Subcutaneous abdominal adipose tissue (tissue), 5 donors: ENCODE results near the gene SEC14L2.

ENCODE experiments used
- H3K27ac ChIP-seq: one replicate; pipeline ENCODE4 v1.7.0; 2013; ENCODE audit warnings: low read depth, mild to moderate bottlenecking, inconsistent platforms, low read length, moderate library complexity
- H3K27me3 ChIP-seq, 5 donors: one replicate each; pipeline ENCODE4 v1.7.0; 2013; ENCODE audit warnings: low read length in 5 of 5, inconsistent platforms in 1 of 5; ENCODE audit not compliant: control insufficient read depth in 5 of 5, insufficient read depth in 4 of 5
- H3K36me3 ChIP-seq, 5 donors: one replicate each; pipeline ENCODE4 v1.7.0; 2013; ENCODE audit warnings: low read length in 5 of 5; ENCODE audit not compliant: control insufficient read depth in 5 of 5, insufficient read depth in 5 of 5
- H3K4me1 ChIP-seq, 5 donors: one replicate each; pipeline ENCODE4 v1.7.0; 2013; ENCODE audit warnings: low read length in 5 of 5, mild to moderate bottlenecking in 3 of 5, moderate library complexity in 1 of 5; ENCODE audit not compliant: control insufficient read depth in 5 of 5, insufficient read depth in 5 of 5
- H3K4me3 ChIP-seq, 5 donors: one replicate each; pipeline ENCODE4 v1.7.0; 2013; ENCODE audit warnings: low read length in 5 of 5, low read depth in 1 of 5
- H3K9ac ChIP-seq, 5 donors: one replicate each; pipeline ENCODE4 v1.7.0; 2013; ENCODE audit warnings: low read length in 5 of 5, mild to moderate bottlenecking in 4 of 5, moderate library complexity in 3 of 5
- H3K9me3 ChIP-seq, 5 donors: one replicate each; pipeline ENCODE4 v1.7.0; 2013; ENCODE audit warnings: low read length in 5 of 5; ENCODE audit not compliant: control insufficient read depth in 5 of 5
- donor health status: healthy.
- donor health status: healthy.
- donor health status: healthy.
- donor health status: healthy.
- donor health status: healthy.

The SEC14L2 gene

DNA sequence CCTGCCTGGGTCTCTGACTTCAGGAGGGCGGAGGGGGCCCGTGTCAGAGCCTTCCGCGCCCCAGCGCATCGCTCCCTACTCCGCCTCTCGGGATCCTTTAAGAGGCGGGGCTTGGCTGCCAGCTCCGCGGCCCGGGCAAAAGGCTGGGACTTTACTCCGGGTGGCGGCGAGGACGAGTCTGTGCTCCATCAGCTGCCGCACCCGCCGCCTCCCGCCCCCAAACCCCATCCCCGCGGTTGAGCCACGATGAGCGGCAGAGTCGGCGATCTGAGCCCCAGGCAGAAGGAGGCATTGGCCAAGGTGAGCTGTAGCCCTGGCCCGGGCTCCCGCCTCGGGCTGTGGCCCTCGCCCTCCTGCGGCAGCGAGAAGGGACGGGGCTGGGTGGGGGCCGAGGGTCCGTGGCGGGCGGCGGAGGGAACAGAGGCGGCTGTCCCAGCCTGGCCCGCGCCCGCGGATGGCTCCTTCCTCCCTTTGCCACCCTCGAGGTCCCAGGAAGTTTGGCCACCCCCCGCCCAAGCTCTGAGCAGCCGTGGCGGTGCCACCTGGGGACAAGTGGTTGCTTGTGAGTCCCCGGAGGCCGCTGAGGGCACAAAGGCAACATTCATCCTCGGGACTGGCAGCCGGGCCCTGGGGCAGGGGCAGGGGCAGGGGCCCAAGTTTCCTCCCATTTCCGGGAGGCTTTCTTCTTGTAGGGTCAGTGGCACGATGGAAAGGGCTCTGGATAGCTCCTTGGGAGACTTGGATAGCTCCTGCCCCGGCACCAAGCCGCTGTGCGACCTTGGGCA is at the start of gene SEC14L2:
SEC14L2 (plus strand) TSS at position 148 of the 785 bp plus-strand sequence; CDS start at position 247, 99 bp downstream.
- Histone ChIP-seq H3K4me1 (peaks cover 0 to 20% (median 16%) of the 10 kb centered on the region in 5 donors), H3K27ac (no peak within 1 kb of the TSS), H3K9me3 (no peaks in the 10 kb centered on the region), H3K4me3 (peak within 1 kb of the TSS; percentile 48 to 59 (median 54)), H3K9ac (peak within 1 kb of the TSS in 2 of 5 donors; percentile 23 to 35), H3K27me3 (peaks cover 17 to 48% (median 40%) of the 10 kb centered on the region in 5 donors), H3K36me3 (no peaks in the 10 kb centered on the region)

DNA sequence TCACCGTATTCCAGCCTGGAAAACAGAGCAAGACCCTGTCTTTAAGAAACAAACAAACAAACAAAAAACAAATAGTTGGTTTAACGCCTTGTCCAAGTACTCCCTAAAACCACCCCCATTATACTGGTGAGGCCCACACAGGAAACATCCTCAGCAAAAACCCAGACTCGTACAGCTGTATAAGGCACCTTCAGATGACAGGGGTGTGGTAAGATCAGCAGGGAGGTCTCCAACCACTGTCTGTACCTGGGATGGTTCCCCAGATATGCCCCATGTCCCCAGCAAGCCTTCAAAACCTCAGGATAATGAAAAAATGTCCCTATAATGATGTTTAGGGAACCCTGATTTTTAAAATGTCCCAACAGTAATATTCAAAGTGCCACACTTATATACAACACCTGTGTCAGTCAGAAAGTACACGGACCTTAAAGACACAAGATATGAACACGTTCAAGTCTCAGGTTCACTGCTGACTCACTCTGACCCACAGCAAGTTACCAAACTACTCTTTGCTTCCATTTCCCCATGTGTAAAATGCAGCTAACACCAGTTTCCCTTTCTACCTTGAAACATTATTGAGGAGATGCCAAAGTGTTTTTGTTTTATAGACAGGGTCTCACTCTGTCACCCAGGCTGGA is 49.4 kb upstream of the SEC14L2 start:
- no peak overlapping the region for H3K27ac ChIP-seq
- H3K36me3 ChIP-seq, result peaks cover 27 to 88% (median 75%) of the 10 kb centered on the region in 5 donors
- H3K27me3 ChIP-seq, result no peaks in the 10 kb centered on the region
- H3K4me1 ChIP-seq, result peaks cover 0 to 38% (median 11%) of the 10 kb centered on the region in 5 donors
- H3K4me3 ChIP-seq, result no peak overlapping the region
- no peaks in the 10 kb centered on the region for H3K9me3 ChIP-seq
- no peak overlapping the region for H3K9ac ChIP-seq

DNA sequence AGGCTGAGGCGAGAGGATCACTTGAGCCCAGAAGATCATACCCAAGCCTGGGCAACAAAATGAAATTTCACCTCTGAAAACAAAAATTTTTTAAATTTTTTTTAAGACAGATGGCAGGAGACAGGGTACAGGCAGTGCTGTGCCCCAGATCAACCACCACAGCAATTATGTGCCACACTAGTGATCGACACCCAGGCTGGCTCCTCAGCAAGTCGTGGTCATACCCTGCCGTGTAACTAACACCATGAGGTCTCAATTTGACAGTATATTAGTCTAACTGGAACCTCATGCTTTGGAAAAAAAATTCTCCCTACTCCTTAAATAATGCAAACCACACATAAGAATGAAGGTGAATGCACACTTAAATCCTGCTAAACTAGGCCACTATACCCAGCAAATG is 48.4 kb upstream of the SEC14L2 start:
- Histone ChIP-seq H3K4me3 (no peak overlapping the region), H3K4me1 (peaks cover 0 to 28% (median 9%) of the 10 kb centered on the region in 5 donors), H3K27ac (no peak overlapping the region), H3K9ac (no peak overlapping the region), H3K27me3 (no peaks in the 10 kb centered on the region), H3K9me3 (no peaks in the 10 kb centered on the region), H3K36me3 (peaks cover 20 to 85% (median 71%) of the 10 kb centered on the region in 5 donors)

DNA sequence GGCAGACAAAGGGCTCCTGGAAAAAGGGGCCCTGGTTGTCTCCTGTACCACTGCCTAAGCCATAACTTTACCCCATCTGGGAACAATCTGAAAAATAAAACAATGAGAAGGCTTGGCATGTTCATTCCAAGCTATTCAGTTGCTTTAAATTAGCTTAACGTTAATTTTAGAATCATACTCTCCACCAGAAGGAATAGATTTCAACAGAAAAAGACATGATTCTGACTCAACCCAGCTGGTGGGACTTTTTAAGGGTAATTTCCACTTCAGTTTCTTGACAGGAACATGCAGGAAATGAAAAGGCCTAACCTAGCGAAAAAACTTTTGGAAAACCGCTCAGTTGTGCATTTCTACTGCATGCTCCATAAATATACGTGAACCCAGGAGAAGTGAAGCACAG is 48.0 kb upstream of the SEC14L2 start:
- Histone ChIP-seq H3K4me1 (peaks cover 0 to 26% (median 10%) of the 10 kb centered on the region in 5 donors), H3K4me3 (no peak overlapping the region), H3K9me3 (no peaks in the 10 kb centered on the region), H3K27ac (no peak overlapping the region), H3K36me3 (peaks cover 16 to 81% (median 67%) of the 10 kb centered on the region in 5 donors), H3K9ac (no peak overlapping the region), H3K27me3 (no peaks in the 10 kb centered on the region)

DNA sequence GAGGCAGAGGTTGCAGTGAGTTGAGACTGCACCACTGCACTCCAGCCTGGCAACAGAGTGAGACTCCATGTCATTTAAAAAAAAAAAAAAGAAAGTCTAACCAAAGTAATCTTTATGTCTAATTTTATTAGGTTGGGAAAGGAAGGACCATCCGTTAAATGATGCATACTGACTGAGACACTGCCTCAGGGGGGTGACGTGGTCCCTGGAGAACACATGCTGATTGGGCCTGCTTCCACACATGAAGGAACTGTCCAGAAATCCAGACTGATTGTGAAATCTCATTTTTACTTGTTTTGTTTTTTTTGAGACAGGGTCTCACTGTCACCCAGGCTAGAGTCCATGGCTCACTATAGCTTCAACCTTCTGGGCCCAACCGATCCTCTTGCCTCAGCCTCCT is 45.6 kb upstream of the SEC14L2 start:
- no peaks in the 10 kb centered on the region for H3K27me3 ChIP-seq

DNA sequence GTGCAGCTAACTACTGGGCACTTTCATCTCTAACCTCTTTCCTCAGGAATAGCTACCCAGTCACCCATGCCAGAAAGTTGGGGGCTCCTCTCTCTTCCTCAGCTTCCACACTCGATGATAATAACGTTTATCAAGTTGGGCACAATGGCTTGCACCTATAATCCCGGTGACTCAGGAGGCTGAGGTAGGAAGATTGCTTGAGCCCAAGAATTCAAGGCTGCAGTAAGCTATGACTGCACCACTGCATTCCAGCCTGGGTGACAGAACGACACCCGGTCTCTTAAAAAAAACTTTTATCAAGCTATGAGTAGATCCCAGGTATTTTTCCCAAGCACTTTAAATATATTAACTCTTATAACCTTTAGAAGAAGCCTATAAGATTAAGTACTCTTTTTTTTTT is 42.2 kb upstream of the SEC14L2 start:
- H3K4me3 ChIP-seq, result no peak overlapping the region

More for the DNA sequence above, 45.6 kb upstream of the SEC14L2 start:
- Histone ChIP-seq H3K4me1 (peaks cover 7 to 48% (median 34%) of the 10 kb centered on the region in 5 donors), H3K4me3 (no peak overlapping the region), H3K9ac (no peak overlapping the region), H3K9me3 (no peaks in the 10 kb centered on the region), H3K36me3 (peaks cover 4 to 57% (median 43%) of the 10 kb centered on the region in 5 donors), H3K27ac (peak overlapping the region; percentile 46)

DNA sequence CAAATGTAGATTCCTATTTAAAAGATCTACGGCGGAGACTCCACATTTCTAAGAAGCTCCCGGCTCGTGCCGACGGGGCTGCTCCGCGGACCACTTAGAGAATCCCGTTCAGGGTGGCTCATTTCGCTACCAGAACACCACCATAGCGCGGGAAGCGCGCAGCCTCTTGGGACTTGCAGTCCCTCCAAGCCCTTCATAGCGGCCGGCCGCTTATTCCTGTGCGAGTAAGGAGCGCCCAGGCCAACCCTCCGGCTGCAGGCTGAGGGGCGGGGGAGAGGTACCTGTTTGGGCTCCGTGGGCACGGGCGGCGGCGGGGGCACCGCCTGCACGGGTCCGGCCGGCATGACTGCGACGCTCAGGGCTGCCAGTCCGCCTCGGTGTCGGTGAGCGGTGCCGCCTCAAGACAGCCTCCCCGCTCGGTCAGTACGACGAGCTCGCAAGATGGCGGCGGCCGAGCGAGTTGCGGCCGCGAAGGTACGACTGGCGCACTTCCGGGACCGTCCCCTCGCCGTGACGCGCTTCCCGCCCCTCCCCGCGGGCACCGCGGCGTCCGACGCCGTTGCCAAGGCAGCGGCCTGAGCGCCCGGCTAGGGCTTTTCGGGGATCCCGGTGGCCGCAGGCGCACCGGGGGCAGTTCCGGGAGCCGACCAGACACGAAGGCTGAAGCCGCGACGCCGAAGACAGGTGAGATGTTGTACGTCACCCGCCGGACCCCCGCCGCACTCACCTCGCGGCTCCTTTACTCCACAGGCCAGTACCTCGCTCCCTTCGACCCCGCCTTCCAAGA is 40.2 kb upstream of the SEC14L2 start, which contains the start of the genes CCDC157 and SF3A1:
CCDC157 (plus strand) TSS at position 559 of the 787 bp plus-strand sequence. CDS start 8,994 bp downstream, outside the sequence.
SF3A1 (minus strand) TSS at position 446 of the 787 bp plus-strand sequence; CDS start at position 344, 102 bp downstream.
- peaks cover 0 to 17% (median 15%) of the 10 kb centered on the region in 5 donors for H3K36me3 ChIP-seq
- H3K9ac ChIP-seq, result peak within 1 kb of the TSS; percentile 92 to 98 (median 94)
- H3K27me3 ChIP-seq, result no peaks in the 10 kb centered on the region
- H3K9me3 ChIP-seq, result no peaks in the 10 kb centered on the region
- H3K4me3 ChIP-seq, result peak within 1 kb of the TSS; percentile 72 to 96 (median 91)
- H3K27ac ChIP-seq, result peak within 1 kb of the TSS; percentile 89
- H3K4me1 ChIP-seq, result peaks cover 7 to 45% (median 36%) of the 10 kb centered on the region in 5 donors

More for the DNA sequence above, 42.2 kb upstream of the SEC14L2 start:
- no peaks in the 10 kb centered on the region for H3K9me3 ChIP-seq
- peaks cover 4 to 30% (median 23%) of the 10 kb centered on the region in 5 donors for H3K36me3 ChIP-seq
- peaks cover 7 to 53% (median 42%) of the 10 kb centered on the region in 5 donors for H3K4me1 ChIP-seq
- no peak overlapping the region for H3K9ac ChIP-seq
- no peaks in the 10 kb centered on the region for H3K27me3 ChIP-seq
- no peak overlapping the region for H3K27ac ChIP-seq

DNA sequence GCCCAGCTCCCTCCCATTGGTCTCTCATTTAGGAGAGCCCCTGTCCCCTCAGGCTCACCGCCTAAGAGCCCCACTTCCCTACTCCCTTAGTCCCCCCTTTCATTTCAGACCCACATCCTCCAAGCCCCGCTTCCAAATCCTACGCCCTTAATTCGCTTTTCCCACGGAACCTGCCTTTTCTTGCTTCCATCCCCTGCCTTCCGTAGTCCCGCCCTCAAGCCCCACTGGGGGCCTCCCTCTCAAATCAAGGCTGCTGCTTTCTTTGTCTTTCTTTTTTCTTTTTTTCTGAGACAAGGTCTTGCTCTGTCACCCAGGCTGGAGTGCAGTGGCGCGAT is 39.6 kb upstream of the SEC14L2 start:
- Histone ChIP-seq H3K27ac (peak overlapping the region; percentile 89), H3K27me3 (no peaks in the 10 kb centered on the region), H3K4me3 (peak overlapping the region; percentile 72 to 94 (median 84)), H3K9ac (peak overlapping the region in 4 of 5 donors; percentile 92 to 98 (median 94)), H3K4me1 (peaks cover 7 to 39% (median 33%) of the 10 kb centered on the region in 5 donors), H3K36me3 (peaks cover 0 to 11% (median 9%) of the 10 kb centered on the region in 5 donors), H3K9me3 (no peaks in the 10 kb centered on the region)

DNA sequence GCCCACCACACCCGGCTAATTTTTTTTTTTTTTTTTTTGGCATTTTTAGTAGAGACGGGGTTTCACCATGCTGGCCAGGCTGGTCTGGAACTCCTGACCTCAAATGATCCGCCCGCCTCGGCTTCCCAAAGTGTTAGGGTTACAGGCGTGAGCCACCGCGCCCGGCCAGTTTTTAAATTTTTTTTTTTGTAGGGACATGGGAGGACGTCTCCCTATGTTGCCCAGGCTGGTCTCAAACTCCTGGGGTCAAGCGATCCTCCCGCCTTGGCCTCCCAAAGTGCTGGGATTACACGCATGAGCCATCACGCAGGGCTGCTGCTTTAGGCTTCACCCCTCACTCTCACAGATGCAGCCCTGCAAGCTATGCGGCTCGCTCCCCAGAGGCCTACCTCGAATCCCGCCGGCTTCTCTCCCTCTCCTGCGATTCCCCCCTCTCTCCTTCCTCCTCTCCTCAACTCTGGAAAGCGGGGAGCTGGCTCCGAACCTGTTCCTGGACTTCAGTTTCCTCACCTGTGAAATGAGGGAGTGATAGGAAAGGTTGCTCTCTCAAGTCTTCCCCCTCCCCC is 39.1 kb upstream of the SEC14L2 start:
- Histone ChIP-seq H3K36me3 (peaks cover 0 to 6% (median 4%) of the 10 kb centered on the region in 5 donors), H3K9ac (peak overlapping the region in 1 of 5 donors; percentile 93), H3K9me3 (no peaks in the 10 kb centered on the region), H3K4me3 (no peak overlapping the region), H3K27me3 (no peaks in the 10 kb centered on the region), H3K27ac (no peak overlapping the region), H3K4me1 (peaks cover 7 to 39% (median 33%) of the 10 kb centered on the region in 5 donors)
